HuH-7 (cell line): ENCODE data around the gene ALDH3B2.
"Not testable (repeated sequence)": the region's sequence is repeated elsewhere in the genome, so short reads cannot be mapped to it uniquely, and the experiment has no call there.

Experiments
- DNase-seq: peaks from one replicate; pipeline ENCODE4 v3.0.0; 2011; ENCODE audit warnings: low spot score

The ALDH3B2 gene

GRCh38 chr11:67642173-67643120, 32.0 kb downstream of the ALDH3B2 start:
- DNase-seq = no peak

- no peak for DNase-seq
Measured at GRCh38 chr11:67641338-67642172, 32.9 kb downstream of the ALDH3B2 start.

- DNase-seq = no peak
Measured at GRCh38 chr11:67640758-67641337, 33.6 kb downstream of the ALDH3B2 start.

GRCh38 chr11:67640021-67640757, 34.2 kb downstream of the ALDH3B2 start:
- peak; percentile 100 for DNase-seq

- no peak for DNase-seq
Measured at GRCh38 chr11:67639438-67639859, 35.0 kb downstream of the ALDH3B2 start, which contains the start of gene TBX10. TSS of gene TBX10 (minus strand) at chr11:67639763. CDS start at chr11:67639472, 291 bp downstream.

DNA sequence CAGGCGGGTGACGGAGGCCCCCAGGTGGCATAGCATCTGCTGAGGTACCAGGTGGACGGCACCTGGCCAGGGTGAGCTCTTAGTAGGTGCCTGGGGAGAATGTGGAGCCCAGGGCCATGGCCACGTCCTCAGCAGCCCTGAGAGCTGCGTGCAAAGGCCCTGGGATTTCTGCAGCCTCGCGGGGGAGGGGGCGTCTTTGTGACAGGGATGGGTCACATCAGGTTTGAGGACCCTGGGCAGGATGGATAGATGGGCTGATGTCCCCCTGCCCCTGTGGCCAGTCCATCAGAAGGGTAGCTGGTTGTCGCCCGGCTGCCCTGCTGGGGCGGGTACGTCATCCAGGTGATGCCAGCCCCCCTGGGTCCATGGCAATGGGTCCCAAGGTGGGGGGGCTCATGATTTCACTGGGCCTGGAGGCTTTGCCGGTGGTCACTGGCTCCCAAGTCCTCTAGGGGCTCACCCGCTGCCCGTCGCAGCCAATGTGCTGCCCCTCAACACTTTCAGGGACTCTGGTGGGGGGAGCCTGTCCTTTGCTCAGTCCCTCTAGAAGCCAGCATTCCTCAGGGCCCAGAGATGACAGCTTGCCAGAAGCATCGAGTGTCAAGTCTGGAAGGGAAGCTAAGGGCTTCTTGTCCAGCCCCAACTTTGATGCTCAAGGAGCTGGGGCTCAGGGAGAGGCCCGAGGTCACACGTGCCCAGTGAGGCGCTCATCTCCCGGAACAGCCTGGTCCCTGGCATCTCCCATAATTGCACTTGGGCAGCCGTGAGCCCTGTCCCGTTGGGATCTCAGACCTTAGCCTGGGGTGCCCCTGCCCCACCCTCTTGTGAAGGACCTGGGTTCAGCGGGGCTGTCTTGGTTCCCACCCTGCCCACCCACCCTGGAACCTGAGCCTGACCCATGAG, 35.6 kb downstream of the ALDH3B2 start:
- no peak for DNase-seq

DNA sequence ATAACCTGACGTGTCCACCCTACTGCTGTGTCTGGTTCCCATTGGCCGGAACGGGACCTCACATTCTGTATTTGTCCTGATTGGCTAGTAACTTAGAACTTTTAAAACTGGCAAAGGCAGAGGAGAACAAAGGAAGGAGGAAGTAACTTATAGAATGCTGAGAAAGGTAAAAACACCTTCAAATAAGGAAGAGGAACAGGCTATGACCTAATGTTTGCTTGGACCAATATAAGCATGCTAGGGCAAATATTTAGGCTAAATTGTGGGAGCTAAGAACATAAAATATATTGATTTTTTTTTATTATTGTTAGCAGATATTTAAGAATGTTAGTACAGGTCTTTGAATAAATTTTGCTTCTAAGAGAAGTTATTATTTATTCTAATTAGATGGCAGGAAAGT, 37.0 kb downstream of the ALDH3B2 start:
- not testable (repeated sequence) for DNase-seq

- DNase-seq = no peak
Measured at GRCh38 chr11:67636962-67637361, 37.5 kb downstream of the ALDH3B2 start.

DNA sequence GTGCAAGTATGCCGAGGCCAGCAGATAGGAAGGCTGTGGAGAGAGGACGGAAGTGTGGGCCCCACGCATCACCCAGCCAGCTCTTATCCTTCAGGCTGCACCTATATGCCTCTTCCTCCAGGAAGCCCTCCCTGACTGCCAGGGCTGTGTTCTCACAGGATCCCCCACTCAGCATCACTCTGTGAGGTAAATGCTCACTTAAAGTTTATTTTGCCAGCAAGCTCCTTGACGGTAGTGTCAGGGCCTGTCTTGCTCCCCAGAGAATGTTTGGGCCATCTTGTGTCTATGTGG, 39.2 kb downstream of the ALDH3B2 start:
- no peak for DNase-seq

DNA sequence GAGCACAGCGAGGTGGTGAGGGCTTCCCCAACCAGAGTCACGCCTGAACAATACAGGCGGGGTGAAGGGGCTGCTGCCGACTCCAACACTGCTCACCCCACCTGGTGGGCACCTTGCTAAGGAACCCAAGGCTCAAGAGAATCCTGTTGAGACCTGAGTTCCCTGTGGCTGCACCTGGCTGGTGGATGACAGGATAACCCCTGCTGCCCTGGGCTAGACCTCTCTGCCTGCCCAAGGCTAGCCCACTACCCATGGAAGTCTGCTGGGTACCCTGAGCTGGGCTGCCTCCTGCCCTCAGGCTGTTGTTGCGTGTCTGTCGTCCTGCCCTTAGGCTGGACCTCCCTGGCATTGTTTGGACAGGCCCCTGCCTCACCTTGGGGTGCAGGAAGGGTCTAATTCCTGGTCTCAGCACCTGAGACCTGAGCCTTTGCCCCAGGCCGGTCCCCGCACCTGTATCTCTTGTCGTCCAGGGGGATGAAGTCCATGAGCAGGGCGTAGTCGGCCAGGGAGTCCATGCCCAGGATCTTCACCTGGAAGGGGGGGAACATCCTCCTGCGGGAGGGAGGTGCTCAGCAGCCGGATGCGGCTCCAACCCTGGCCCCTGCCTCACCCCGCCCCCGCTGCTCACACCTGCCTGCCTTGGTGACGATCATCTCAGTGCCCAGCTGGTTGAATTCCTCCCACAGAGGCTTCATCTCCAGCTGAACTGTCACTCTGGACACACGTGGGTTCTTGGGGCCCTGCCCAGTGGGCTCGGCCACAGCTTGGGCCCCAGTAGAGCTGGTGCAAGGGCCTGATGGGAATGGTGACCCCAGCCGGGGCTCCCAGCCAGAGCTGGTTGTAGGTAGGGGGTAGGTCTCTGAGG, 39.8 kb downstream of the ALDH3B2 start:
- DNase-seq = no peak

- peak; percentile 58 for DNase-seq
Measured at GRCh38 chr11:67633758-67634365, 40.6 kb downstream of the ALDH3B2 start.

- no peak for DNase-seq
Measured at GRCh38 chr11:67632982-67633755, 41.3 kb downstream of the ALDH3B2 start.

DNA sequence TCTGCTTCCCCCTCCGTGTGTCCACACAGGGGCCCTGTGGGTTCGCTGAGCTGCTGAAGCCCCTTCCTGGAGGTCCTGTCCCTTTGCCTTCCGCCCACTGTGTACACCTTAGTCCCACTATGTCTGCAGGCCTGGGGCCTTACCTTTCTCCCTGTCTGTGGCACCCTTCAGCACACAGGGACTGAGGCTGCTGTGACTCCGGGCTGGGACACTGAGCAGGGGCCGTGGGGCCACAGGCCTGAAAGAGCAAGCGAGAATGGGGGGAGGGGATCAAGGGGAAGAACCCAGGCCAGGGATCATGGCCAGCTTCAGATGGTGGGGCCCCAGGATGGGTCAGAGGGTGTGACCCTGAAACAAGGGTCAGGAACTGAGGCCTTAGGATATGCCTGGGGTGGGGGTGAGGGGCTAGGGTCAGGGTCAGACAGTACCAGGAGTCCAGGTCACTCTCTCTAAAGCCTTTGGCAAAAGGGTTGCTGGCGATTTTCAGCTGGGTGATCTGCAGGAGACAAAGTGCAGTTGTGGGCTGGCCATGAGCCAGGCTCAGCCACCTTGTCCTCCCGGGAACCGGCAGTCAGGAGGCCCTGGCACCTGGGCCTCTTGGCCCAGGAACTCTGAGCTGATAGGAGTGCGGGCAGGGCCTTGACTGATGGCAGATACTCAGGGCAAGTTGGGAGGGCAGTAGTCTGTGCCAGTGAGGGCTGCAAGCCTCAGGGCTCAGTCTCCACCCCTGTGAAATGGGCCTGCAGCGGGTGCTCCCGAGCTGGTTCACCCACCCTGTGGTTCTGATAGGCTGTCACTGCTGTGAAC, 42.0 kb downstream of the ALDH3B2 start:
- DNase-seq = peak; percentile 90

DNA sequence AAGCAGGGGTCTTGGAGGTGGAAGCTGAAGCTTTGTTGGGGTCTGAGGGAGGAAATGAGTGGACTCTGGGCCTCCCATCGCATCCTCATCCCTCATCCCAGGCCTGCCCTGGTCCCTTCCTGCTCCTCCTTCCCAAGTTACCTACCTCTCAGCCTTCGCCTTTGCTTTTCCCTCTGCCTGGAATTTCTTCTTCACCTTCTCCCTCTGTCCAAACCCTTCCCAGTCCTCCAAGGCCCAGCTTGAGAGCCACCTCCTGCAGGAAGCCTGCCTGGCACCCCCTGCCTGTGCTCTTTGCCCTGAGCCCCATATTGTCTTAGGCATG, 42.6 kb downstream of the ALDH3B2 start:
- DNase-seq = no peak

- peak; percentile 74 for DNase-seq
Measured at GRCh38 chr11:67631411-67631810, 43.0 kb downstream of the ALDH3B2 start.

GRCh38 chr11:67630943-67631331, 43.5 kb downstream of the ALDH3B2 start:
- DNase-seq = no peak

GRCh38 chr11:67630228-67630942, 44.0 kb downstream of the ALDH3B2 start:
- peak; percentile 100 for DNase-seq
